Panc1 (cell line): ENCODE measurements around the gene PLET1. TPM values are rescaled to one million over a fixed set of nuclear protein-coding genes. Genes with fewer than 3 reads are reported as not detected.
"Not testable (repeated sequence)": the region's sequence is repeated elsewhere in the genome, so short reads cannot be mapped to it uniquely, and the experiment has no call there.

Experiments
- ATAC-seq: fragments of 200-7000 bp; cut with Tn5 transposase; 2 replicates; pipeline ENCODE4 v1.9.1; 2020; ENCODE audit warnings: mild to moderate bottlenecking, moderate library complexity
- BruUV-seq: library from RNA; stranded (reverse); fragments of 400-500 nt; replicated peaks from 2 replicates; lab custom pipeline; 2021; lab: Mats Ljungman, UMichigan
- CTCF ChIA-PET: fragments of 300-600 bp; sonication (Branson Sonifier 250); formaldehyde crosslinking; loops from one replicate; lab custom pipeline; 2022; ENCODE audit warnings: antibody characterized with exemption; lab: Charles Lee
- POLR2A ChIA-PET: fragments of 300-600 bp; sonication (Branson Sonifier 250); formaldehyde crosslinking; loops from one replicate; lab custom pipeline; 2022; ENCODE audit warnings: antibody characterized with exemption; lab: Charles Lee
- DNase-seq: peaks from one replicate; pipeline ENCODE4 v3.0.0-alpha.2; 2010; ENCODE audit warnings: low read depth, low spot score
- H3K27ac ChIP-seq: 2 replicates; pipeline ENCODE4 v1.5.1; 2011; ENCODE audit warnings: mild to moderate bottlenecking, low read length, inconsistent platforms
- H3K27me3 ChIP-seq: fragments of 200-500 bp; sonication (Bioruptor generic); 2 replicates; pipeline ENCODE4 v1.6.0; 2014; ENCODE audit warnings: low read length, inconsistent platforms; ENCODE audit not compliant: control insufficient read depth, insufficient read depth
- H3K36me3 ChIP-seq: fragments of 200-500 bp; sonication (Bioruptor generic); 2 replicates; pipeline ENCODE4 v1.5.1; 2014; ENCODE audit warnings: inconsistent platforms, mild to moderate bottlenecking, low read length, moderate library complexity; ENCODE audit not compliant: control insufficient read depth, insufficient read depth
- H3K4me1 ChIP-seq: 2 replicates; pipeline ENCODE4 v1.5.1; 2011; ENCODE audit warnings: inconsistent platforms, mild to moderate bottlenecking, low read length, moderate library complexity; ENCODE audit not compliant: control insufficient read depth, insufficient read depth
- H3K4me3 ChIP-seq, 2 experiments: 2 replicates each; pipeline ENCODE4 v1.5.1; 2011 to 2012; ENCODE audit warnings: low read depth in 2 of 2, low read length in 2 of 2, mild to moderate bottlenecking in 2 of 2, inconsistent platforms in 1 of 2, moderate library complexity in 1 of 2
- H3K9me3 ChIP-seq: fragments of 200-500 bp; sonication (Bioruptor generic); 2 replicates; pipeline ENCODE4 v1.5.1; 2014; ENCODE audit warnings: low read depth, mild to moderate bottlenecking, inconsistent platforms, low read length, moderate library complexity; ENCODE audit not compliant: control insufficient read depth, insufficient read depth
- in situ Hi-C: cut with HindIII; loops from 2 replicates; pipeline ENCODE4 v1.10.0; 2016; ENCODE audit warnings: low sequenced_read_pairs, low pct_unique_long_range_greater_than_20kb
- intact Hi-C: fragments of 100-400 bp; cut with micrococcal nuclease; formaldehyde crosslinking; loops from one replicate; pipeline ENCODE4 v1.10.0; 2022; ENCODE audit not compliant: unreplicated experiment
- total RNA-seq: library from RNA; stranded (reverse); gene quantifications from one replicate; pipeline ENCODE4 v1.2.1, GENCODE V29; 2021; ENCODE audit not compliant: unreplicated experiment

PLET1 gene
- total RNA-seq, 1 experiment from 2014 or later: not detected

- H3K36me3 ChIP-seq, ATAC-seq, H3K9me3 ChIP-seq, intact Hi-C loops, POLR2A ChIA-PET, H3K4me1 ChIP-seq, CTCF ChIA-PET, DNase-seq, BruUV-seq, H3K4me3 ChIP-seq, H3K27ac ChIP-seq, H3K27me3 ChIP-seq, in situ Hi-C loops: not testable (repeated sequence)
Observed at GRCh38 chr11:112199101-112199500, 61.6 kb downstream of the PLET1 start.

Other genes starting within 250 kb of the PLET1 start
- gene DLAT, start 235.5 kb downstream of the PLET1 start, total RNA-seq: 75.9 TPM
- gene PIH1D2, start 186.8 kb downstream of the PLET1 start, total RNA-seq: 3.0 TPM
- 19.7 TPM for gene NKAPD1, start 186.6 kb downstream of the PLET1 start, total RNA-seq
- 87.3 TPM for gene TIMM8B, start 174.1 kb downstream of the PLET1 start, total RNA-seq
- 166 TPM for gene SDHD, start 174.0 kb downstream of the PLET1 start, total RNA-seq
- 22.5 TPM for gene IL18, start 96.8 kb downstream of the PLET1 start, total RNA-seq
- 0.23 TPM for gene TEX12, start 93.5 kb downstream of the PLET1 start, total RNA-seq
- 2.5 TPM for gene BCO2, start 85.3 kb downstream of the PLET1 start, total RNA-seq
- gene PTS, start 34.4 kb downstream of the PLET1 start, total RNA-seq: 64.2 TPM